ENCODE measurements around the gene SORCS2. TPM values are rescaled to one million over a fixed set of nuclear protein-coding genes. Genes with fewer than 3 reads are reported as not detected.

Gene SORCS2
- total RNA-seq, 1 donor from 2014 or later: 13.8 TPM

DNA sequence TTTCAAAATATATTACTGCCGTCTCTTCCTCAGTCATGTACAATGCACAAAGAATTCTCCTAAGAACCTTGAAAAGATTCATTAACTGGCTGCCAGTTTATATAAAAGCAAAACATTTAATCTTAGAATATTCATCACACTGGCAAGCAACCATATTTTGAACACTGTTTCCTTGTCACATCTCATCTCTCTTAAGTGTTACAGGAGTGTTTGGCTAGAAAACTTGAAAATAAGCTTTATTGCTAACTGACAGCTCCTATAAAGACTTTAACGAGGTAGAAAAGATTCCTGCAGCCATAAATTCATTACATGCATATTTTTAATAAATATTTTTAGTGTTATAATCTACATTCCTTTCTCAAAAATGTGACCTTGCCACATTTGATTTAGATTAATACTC lies 597.7 kb downstream of the SORCS2 start:
- no peaks in the 10 kb centered on the region for H3K4me1 Mint-ChIP-seq (ENCODE audit: low read depth, unreplicated experiment)
- Histone ChIP-seq H2AFZ (ENCODE audit: low read depth, low read length) (no peak overlapping the region), H3K79me2 (ENCODE audit: insufficient read depth, low read length) (peaks cover 90% of the 10 kb centered on the region), H3K36me3 (ENCODE audit: insufficient read depth, low read length) (peaks cover 67% of the 10 kb centered on the region), H3K4me1 (ENCODE audit: insufficient read depth, low read length) (peaks cover 5% of the 10 kb centered on the region), H4K20me1 (ENCODE audit: insufficient read depth, low read length) (peaks cover 83% of the 10 kb centered on the region), H3K27ac (ENCODE audit: low read depth, low read length) (no peak overlapping the region), H3K27me3 (ENCODE audit: insufficient read depth, low read length) (no peaks in the 10 kb centered on the region), H3K4me3 (ENCODE audit: insufficient read depth, low read depth, low read length) (no peak overlapping the region), H3K9me3 (ENCODE audit: insufficient read depth, low read depth, low read length) (no peaks in the 10 kb centered on the region), H3K9ac (ENCODE audit: low read length) (no peak overlapping the region), H3K4me2 (ENCODE audit: low read length) (no peak overlapping the region)
- DNase-seq (ENCODE audit: low read depth) (no peak), FAIRE-seq (no peak)
- no peak overlapping the region for H3K4me3 Mint-ChIP-seq (ENCODE audit: unreplicated experiment)
- peaks cover 23% of the 10 kb centered on the region for H3K36me3 Mint-ChIP-seq (ENCODE audit: low read depth, unreplicated experiment)
- TF ChIP-seq EZH2 (IDR thresholded peaks at IDR 0.05; ENCODE audit: insufficient read depth, low read length) (no peak), CTCF (IDR thresholded peaks at IDR 0.05; ENCODE audit: insufficient read depth, low read depth, low read length) (no peak)
- no peak overlapping the region for H3K27ac Mint-ChIP-seq (ENCODE audit: unreplicated experiment)
- H3K9me3 Mint-ChIP-seq (ENCODE audit: unreplicated experiment): no peaks in the 10 kb centered on the region
- no peaks in the 10 kb centered on the region for H3K27me3 Mint-ChIP-seq (ENCODE audit: low read depth, unreplicated experiment)

DNA sequence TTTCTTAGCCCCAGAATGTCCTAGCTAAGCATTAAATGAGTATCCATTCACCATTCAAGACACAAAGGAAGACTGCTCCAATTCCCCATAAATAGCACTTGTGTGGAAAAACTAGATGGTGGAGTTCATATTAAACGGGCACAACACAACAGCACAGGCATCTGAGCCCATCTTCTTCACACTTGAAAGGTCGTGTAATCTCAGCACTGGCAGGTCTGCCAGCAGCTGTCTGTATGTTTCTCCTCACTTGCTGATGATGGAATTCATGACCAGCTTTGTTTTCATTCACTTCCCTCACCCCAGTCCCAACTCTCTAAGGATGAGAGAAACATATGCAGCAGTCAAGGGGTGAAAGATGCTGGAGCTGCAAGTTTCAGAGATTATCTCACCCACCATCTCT lies 598.7 kb downstream of the SORCS2 start:
- FAIRE-seq (no peak), DNase-seq (ENCODE audit: low read depth) (no peak)
- Histone ChIP-seq H3K9me3 (ENCODE audit: insufficient read depth, low read depth, low read length) (no peaks in the 10 kb centered on the region), H4K20me1 (ENCODE audit: insufficient read depth, low read length) (peaks cover 76% of the 10 kb centered on the region), H3K9ac (ENCODE audit: low read length) (no peak overlapping the region), H2AFZ (ENCODE audit: low read depth, low read length) (no peak overlapping the region), H3K27me3 (ENCODE audit: insufficient read depth, low read length) (no peaks in the 10 kb centered on the region), H3K27ac (ENCODE audit: low read depth, low read length) (no peak overlapping the region), H3K4me1 (ENCODE audit: insufficient read depth, low read length) (no peaks in the 10 kb centered on the region), H3K36me3 (ENCODE audit: insufficient read depth, low read length) (peaks cover 65% of the 10 kb centered on the region), H3K4me2 (ENCODE audit: low read length) (no peak overlapping the region), H3K79me2 (ENCODE audit: insufficient read depth, low read length) (peaks cover 86% of the 10 kb centered on the region), H3K4me3 (ENCODE audit: insufficient read depth, low read depth, low read length) (no peak overlapping the region)
- H3K9me3 Mint-ChIP-seq (ENCODE audit: unreplicated experiment): no peaks in the 10 kb centered on the region
- H3K4me1 Mint-ChIP-seq (ENCODE audit: low read depth, unreplicated experiment): no peaks in the 10 kb centered on the region
- H3K27me3 Mint-ChIP-seq (ENCODE audit: low read depth, unreplicated experiment): no peaks in the 10 kb centered on the region
- no peak overlapping the region for H3K4me3 Mint-ChIP-seq (ENCODE audit: unreplicated experiment)
- TF ChIP-seq EZH2 (IDR thresholded peaks at IDR 0.05; ENCODE audit: insufficient read depth, low read length) (no peak), CTCF (IDR thresholded peaks at IDR 0.05; ENCODE audit: insufficient read depth, low read depth, low read length) (no peak)
- H3K36me3 Mint-ChIP-seq (ENCODE audit: low read depth, unreplicated experiment): peaks cover 16% of the 10 kb centered on the region
- H3K27ac Mint-ChIP-seq (ENCODE audit: unreplicated experiment): no peak overlapping the region

Small RNAs within 50 kb of the gene (microRNA-seq; reads per million reads assigned to microRNA genes)
- gene MIR4274: not detected
- 1.6 reads per million for gene MIR4798

Other genes with a start within 250 kb of the SORCS2 start
- gene TADA2B, start 149.2 kb upstream of the SORCS2 start, total RNA-seq: 18.0 and 19.8 TPM in 2 replicates
- 48.3 and 55.8 TPM in 2 replicates for gene GRPEL1, start 124.5 kb upstream of the SORCS2 start, total RNA-seq
- not detected in 2 replicates for gene PSAPL1, start 242.4 kb downstream of the SORCS2 start, total RNA-seq

Data from astrocyte (in vitro differentiated cells and primary cell).